Activated naive CD8-positive, alpha-beta T cell (primary cell): ENCODE measurements around the gene ZSWIM9.
"Not testable (repeated sequence)": the region's sequence is repeated elsewhere in the genome, so short reads cannot be mapped to it uniquely, and the experiment has no call there.

Experiments
- H3K27ac Mint-ChIP-seq: one replicate; pipeline ENCODE4 v1.8.0; 2021; ENCODE audit warnings: mixed read lengths
- H3K27me3 Mint-ChIP-seq: one replicate; pipeline ENCODE4 v1.8.0; 2021; ENCODE audit warnings: mixed read lengths
- H3K36me3 Mint-ChIP-seq: one replicate; pipeline ENCODE4 v1.8.0; 2021; ENCODE audit warnings: mixed read lengths
- H3K4me1 Mint-ChIP-seq: one replicate; pipeline ENCODE4 v1.8.0; 2021; ENCODE audit warnings: low read depth, mixed read lengths
- H3K4me3 Mint-ChIP-seq: one replicate; pipeline ENCODE4 v1.8.0; 2021; ENCODE audit warnings: mild to moderate bottlenecking, mixed read lengths
- H3K9me3 Mint-ChIP-seq: one replicate; pipeline ENCODE4 v1.8.0; 2021; ENCODE audit warnings: low read depth, mixed read lengths

ZSWIM9 gene

GRCh38 chr19:48220784-48221183 is 50.3 kb downstream of the ZSWIM9 start:
- not testable (repeated sequence) for H3K4me1 Mint-ChIP-seq, H3K36me3 Mint-ChIP-seq, H3K4me3 Mint-ChIP-seq, H3K9me3 Mint-ChIP-seq, H3K27ac Mint-ChIP-seq, H3K27me3 Mint-ChIP-seq

GRCh38 chr19:48221628-48222027 is 51.1 kb downstream of the ZSWIM9 start:
- no peak overlapping the region for H3K27ac Mint-ChIP-seq
- peaks cover 4% of the 10 kb centered on the region for H3K36me3 Mint-ChIP-seq
- H3K4me1 Mint-ChIP-seq = peaks cover 3% of the 10 kb centered on the region
- no peaks in the 10 kb centered on the region for H3K9me3 Mint-ChIP-seq
- no peak overlapping the region for H3K4me3 Mint-ChIP-seq
- no peaks in the 10 kb centered on the region for H3K27me3 Mint-ChIP-seq

GRCh38 chr19:48230555-48231129 is 60.2 kb downstream of the ZSWIM9 start:
- Mint-ChIP-seq H3K4me3 (no peak overlapping the region), H3K27ac (peak overlapping the region; percentile 73), H3K9me3 (no peaks in the 10 kb centered on the region), H3K36me3 (peaks cover 14% of the 10 kb centered on the region), H3K4me1 (peaks cover 1% of the 10 kb centered on the region), H3K27me3 (no peaks in the 10 kb centered on the region)

GRCh38 chr19:48237057-48237456 is 66.6 kb downstream of the ZSWIM9 start:
- Mint-ChIP-seq H3K9me3 (no peaks in the 10 kb centered on the region), H3K27ac (peak overlapping the region; percentile 68), H3K4me1 (peaks cover 14% of the 10 kb centered on the region), H3K4me3 (no peak overlapping the region), H3K36me3 (peaks cover 15% of the 10 kb centered on the region), H3K27me3 (no peaks in the 10 kb centered on the region)

- no peaks in the 10 kb centered on the region for H3K9me3 Mint-ChIP-seq
- no peaks in the 10 kb centered on the region for H3K27me3 Mint-ChIP-seq
- H3K4me1 Mint-ChIP-seq = peaks cover 18% of the 10 kb centered on the region
- H3K36me3 Mint-ChIP-seq = peaks cover 12% of the 10 kb centered on the region
- peak overlapping the region; percentile 38 for H3K27ac Mint-ChIP-seq
- H3K4me3 Mint-ChIP-seq = no peak overlapping the region
These were observed 68.6 kb downstream of the ZSWIM9 start for GRCh38 chr19:48239120-48239519.

- H3K27ac Mint-ChIP-seq = peak overlapping the region; percentile 80
- no peaks in the 10 kb centered on the region for H3K27me3 Mint-ChIP-seq
- peaks cover 24% of the 10 kb centered on the region for H3K4me1 Mint-ChIP-seq
- H3K36me3 Mint-ChIP-seq = peaks cover 13% of the 10 kb centered on the region
- H3K4me3 Mint-ChIP-seq = no peak overlapping the region
- H3K9me3 Mint-ChIP-seq = no peaks in the 10 kb centered on the region
These were observed 69.2 kb downstream of the ZSWIM9 start for GRCh38 chr19:48239582-48240141.

- Mint-ChIP-seq H3K36me3 (peaks cover 19% of the 10 kb centered on the region), H3K27ac (peak overlapping the region; percentile 66), H3K4me1 (peaks cover 42% of the 10 kb centered on the region)
- not testable (repeated sequence) for H3K4me3 Mint-ChIP-seq, H3K27me3 Mint-ChIP-seq, H3K9me3 Mint-ChIP-seq
These were observed 71.3 kb downstream of the ZSWIM9 start for GRCh38 chr19:48241771-48242170.

GRCh38 chr19:48244281-48244680 is 73.8 kb downstream of the ZSWIM9 start:
- Mint-ChIP-seq H3K27ac (peak overlapping the region; percentile 96), H3K4me1 (peaks cover 51% of the 10 kb centered on the region), H3K36me3 (peaks cover 24% of the 10 kb centered on the region)

GRCh38 chr19:48246101-48246500 is 75.6 kb downstream of the ZSWIM9 start:
- Mint-ChIP-seq H3K27ac (peak overlapping the region; percentile 83), H3K36me3 (peaks cover 20% of the 10 kb centered on the region), H3K4me3 (peak overlapping the region; percentile 60), H3K4me1 (peaks cover 61% of the 10 kb centered on the region), H3K9me3 (peaks cover 3% of the 10 kb centered on the region), H3K27me3 (no peaks in the 10 kb centered on the region)

More at GRCh38 chr19:48244281-48244680, 73.8 kb downstream of the ZSWIM9 start:
- H3K9me3 Mint-ChIP-seq = no peaks in the 10 kb centered on the region
- no peaks in the 10 kb centered on the region for H3K27me3 Mint-ChIP-seq
- H3K4me3 Mint-ChIP-seq = peak overlapping the region; percentile 84

- H3K27me3 Mint-ChIP-seq = no peaks in the 10 kb centered on the region
- H3K36me3 Mint-ChIP-seq = peaks cover 20% of the 10 kb centered on the region
- peaks cover 68% of the 10 kb centered on the region for H3K4me1 Mint-ChIP-seq
- peaks cover 3% of the 10 kb centered on the region for H3K9me3 Mint-ChIP-seq
- H3K27ac Mint-ChIP-seq = peak overlapping the region; percentile 83
- H3K4me3 Mint-ChIP-seq = peak overlapping the region; percentile 60
These were observed 76.7 kb downstream of the ZSWIM9 start for GRCh38 chr19:48247212-48247611.
